IPS DF 4.7 (cell line): ENCODE data around the gene LRR1.
"Not testable (repeated sequence)": the region's sequence is repeated elsewhere in the genome, so short reads cannot be mapped to it uniquely, and the experiment has no call there.

Source experiments
- DNase-seq: peaks from one replicate; pipeline ENCODE4 v3.0.0-alpha.2; 2013; ENCODE audit warnings: low spot score; ENCODE audit errors: extremely low read depth

The LRR1 gene

DNA sequence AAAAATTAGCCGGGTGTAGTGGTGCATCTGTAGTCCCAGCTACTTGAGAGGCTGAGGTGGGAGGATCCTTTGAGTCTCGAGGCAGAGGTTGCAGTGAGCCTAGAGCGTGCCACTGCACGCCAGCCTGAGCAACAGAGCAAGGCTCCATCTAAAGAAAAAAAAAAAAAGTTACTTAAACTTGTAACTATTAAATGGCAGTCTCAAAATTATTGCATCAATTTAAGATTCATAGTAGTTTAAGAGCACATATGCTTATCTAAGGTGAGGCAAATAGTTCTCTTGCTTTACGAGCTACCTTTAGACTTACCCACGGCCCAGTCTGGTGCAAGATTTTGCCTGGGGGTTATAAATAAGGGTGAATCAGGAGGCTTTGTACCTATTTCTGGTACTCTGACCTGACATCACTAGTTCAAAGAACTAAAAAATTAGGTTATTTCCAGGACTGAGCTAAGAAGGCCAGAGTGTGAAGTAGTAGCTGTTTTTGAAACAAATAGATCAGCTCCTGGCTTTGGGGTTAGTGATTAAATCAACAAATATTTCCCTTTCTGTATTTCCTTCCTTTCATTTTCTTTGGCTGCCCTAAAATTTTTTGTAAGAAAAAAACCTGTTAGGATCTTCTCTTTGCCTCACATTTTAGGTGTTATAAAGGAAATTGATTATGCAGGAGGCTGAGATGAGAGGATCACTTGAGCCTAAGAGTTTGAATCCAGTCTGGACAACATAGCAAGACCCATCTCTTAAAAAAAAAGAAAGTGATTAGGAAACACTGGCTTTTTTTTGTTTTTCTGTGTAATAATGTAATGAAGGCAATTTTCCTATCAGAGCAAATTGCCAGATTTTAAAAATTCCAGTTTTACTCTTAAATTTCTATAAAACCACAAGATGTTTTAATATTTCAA is 25.4 kb downstream of the LRR1 start:
- DNase-seq, result no peak

DNA sequence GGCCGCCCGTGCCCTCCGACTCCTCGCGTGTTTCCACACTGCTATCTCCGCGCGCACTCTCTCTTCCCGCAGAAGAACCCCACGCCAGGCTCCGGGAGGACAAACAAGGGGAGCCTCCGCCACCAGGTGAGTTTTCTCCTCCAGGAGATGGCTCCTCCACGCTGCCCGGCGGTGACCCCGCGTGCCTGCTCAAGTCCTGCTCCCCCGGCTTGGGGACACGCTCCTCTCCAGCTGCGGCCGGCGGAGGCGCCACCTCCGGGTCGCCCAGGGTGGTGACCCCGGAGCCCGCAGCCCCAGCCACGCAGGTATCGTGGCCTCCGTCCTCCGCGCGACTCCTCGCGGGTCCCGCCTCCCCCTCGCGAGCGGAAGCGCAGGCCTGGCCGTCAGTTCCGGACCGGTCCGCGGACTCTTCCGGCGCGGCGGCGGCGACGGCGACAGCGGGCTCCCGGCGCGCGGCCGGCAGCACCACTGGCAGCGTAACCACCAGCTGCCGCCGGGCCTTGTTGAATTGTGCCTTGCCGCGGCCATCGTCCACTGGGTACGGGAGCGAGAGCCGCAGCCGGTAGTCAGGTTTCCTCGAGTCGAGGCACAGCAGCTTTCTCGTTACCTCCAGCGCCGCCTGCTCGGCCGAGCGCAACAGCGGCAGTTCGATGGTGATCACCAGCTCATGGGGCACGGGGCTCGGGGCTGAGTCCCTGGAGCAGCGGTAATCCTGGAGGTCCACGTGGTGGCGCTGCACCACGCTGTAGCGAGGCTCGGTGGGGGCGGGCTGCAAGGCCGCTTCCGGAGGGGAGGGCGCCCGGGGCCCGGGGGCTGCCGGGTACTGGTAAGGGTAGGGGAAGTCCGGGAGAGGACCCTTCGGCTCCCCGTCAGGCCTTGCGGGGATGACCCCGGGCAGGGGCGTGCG is 35.2 kb downstream of the LRR1 start:
- DNase-seq, result no peak

DNA sequence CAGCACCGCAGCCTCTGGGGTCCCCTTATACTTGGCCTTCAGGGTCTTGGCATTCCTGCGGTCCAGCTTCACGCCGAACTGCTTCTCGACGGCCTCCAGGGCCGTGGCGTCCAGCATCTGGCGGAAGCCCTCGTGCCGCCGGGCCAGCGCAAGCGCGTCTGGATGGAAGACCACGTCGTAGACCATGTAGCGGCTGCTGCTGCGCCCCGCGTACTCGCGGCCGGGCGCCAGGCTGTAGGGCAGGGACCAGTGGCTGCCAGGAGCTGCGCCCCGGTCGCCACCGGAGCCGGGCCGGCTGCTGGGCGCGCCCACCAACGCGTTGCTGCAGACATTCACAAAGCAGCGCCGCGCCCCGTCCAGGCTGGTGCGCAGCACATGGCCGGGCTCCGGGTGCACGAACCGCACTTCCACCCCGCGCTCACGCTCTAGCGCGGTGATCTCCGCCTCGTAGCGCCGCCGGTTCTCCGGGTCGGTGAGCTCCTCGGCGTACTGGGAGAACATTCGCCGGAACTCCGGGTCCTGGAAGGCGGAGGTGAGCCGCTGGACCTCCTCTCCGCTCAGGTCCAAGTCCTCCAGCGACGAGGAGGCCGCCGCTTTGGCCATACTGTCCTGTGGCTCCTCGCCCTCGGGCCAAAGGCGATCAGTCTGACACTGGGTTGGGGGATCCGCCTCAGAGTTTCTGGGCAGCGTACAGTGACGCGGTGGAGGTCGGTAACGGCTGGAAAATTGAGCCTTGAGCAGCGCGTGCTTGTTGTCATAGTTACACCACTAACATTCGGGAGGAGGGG is 36.0 kb downstream of the LRR1 start, which contains the start of gene DNAAF2:
TSS of gene DNAAF2 (minus strand) at position 698 of the 788 bp plus-strand sequence. CDS start at position 603, 95 bp downstream.
- no peak for DNase-seq

DNA sequence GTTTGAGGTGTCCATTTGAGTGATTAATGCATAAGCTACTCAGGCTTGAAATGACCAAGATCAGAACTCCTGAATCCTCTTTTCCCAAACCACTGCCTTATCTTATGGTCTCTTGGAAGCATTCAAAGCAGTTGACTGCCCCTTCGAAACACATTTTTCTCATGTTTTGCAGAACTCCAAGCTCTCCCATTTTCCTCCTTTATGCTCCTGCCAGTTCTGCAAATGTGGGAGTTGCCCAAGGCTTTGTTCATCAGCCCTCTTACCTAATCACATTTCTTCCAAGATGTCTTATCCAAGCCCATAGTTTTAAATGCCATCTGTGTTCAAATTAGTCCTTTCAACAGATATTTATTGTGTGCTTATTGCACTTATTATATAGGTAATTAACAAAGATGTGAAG is 38.1 kb downstream of the LRR1 start:
- DNase-seq, result no peak

DNA sequence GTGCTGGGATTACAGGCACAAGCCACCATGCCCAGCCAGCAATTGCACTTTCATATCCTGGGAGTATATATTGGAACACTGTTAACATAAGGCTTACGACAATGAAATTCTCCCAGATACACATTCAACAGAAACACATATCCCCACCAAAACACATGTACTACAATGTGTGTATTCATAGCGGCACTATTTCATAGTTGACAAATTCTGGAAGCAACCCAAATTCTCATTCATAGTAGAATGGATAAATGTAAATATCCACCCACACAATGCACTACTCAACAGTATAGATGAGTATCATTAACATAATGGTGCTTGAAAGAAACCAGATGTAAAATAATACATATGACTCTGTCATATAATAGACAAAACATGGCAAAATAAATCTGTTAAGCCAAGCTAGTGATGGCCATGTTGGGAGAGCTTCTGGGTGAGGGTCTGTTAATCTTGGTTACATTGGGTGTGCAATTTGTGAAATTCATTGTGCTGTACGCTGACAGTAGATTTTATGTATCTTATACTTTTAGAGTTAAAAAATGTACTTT is 38.9 kb downstream of the LRR1 start:
- DNase-seq, result no peak

DNA sequence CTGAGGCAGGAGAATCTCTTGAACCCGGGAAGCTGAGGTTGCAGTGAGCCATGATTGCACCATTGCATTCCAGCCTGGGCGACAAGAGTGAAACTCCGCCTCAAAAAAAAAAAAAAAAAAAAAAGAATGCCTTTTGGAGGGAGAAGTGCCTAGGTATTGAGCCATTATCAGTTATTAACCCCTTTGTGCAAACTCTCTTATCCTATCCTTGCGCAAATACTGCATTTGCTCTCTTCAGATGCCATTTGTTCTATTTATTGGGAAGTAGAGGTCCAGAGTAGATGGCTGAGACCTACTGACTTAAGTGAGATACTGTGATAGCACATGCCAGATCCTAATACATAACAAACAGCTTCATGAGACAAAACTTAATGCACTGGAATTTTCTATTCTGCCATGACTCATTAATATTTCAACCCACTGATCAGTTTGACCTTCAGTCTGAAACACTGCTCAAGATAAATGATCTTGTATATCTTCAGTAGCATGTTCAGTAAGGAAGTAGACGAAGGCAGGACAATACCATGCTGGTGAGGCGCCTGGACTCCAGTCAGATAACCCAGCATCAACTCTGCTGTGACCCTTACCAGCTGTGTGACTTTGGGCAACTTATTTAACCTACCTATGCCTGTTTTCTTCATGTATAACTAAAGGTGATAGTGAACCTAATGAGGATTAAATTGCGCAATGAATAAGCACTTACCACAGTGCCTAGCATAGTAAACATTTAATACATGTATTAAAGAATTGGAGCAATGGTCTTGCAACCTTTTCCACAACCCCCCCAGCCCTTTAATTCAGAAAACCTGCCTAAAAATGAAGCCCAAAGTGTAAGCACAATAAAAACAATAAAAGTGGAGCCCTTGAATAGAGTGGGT is 42.0 kb downstream of the LRR1 start:
- DNase-seq, result no peak

DNA sequence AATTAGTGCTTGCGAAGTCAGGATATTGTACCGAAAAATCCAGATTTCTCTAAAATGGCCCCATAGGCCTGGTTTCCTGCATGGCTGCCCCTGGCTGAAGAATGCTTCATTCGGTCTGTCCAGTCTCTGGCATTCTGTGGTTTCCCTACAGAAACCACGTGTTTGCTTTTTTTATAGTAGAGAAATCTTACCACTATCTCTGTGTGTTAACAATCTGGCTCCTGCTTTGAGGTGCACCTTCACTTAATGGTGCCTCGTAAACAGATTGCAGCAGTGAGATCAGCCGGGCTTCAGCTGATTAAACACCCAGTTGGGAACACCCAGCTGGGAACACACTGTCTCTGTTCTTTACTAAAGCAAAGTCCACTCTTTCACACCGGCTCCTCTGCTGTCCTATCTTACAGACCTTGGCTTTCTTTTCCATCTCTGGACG is 43.0 kb downstream of the LRR1 start:
- no peak for DNase-seq

DNA sequence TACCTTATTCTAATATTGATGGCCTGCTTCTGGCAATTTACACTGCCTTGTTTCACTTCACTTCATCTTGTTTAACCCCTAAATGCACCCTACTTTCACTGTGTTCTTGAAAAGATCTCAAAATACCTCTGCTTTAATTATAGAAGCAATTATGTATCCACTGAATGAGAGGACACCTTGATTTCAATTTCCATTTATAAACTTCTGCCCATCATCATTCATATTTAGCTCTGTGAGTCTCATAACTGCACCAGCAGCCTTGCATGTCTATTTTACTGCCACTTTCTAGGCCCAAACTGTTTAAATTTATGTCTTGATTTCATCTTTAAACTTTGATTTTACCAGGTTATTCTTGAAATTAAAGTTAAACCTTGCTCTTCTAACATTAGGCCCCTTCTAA is 43.4 kb downstream of the LRR1 start:
- DNase-seq, result no peak

DNA sequence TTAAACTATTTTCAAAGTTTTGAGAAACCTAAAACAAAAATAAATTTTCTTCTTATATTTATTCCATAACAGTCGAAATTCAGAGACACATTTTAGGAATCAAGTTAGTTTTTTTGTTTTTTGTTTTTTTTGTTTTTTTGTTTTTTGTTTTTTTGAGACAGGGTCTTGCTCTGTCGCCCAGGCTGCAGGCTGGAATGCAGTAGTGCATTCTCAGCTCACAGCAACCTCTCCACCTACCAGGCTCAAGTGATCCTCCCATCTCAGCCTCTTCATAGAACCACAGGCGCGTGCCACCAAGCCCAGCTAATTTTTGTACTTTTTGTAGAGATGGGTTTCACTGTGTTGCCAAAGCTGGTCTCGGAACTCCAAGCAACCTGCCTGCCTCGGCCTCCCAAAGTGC is 54.8 kb downstream of the LRR1 start:
- no peak for DNase-seq

DNA sequence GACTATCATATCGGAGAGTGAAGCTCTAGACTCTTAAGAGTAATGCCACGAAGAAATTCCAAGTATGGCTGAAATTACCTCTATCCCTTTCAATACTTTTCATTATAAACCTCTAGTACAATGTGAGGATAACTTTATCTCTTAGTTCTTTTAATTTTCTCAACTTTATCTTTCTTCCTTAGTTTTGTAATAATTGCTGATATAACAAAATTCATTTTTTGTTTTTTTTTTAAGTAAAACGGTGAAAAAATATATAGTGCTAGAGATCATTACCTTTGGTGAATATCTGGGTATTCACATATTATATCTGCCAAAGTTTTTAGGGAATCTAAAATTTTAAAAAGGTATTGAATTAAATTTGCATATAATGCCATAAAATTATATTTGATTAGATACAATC is 55.8 kb downstream of the LRR1 start:
- DNase-seq, result no peak

DNA sequence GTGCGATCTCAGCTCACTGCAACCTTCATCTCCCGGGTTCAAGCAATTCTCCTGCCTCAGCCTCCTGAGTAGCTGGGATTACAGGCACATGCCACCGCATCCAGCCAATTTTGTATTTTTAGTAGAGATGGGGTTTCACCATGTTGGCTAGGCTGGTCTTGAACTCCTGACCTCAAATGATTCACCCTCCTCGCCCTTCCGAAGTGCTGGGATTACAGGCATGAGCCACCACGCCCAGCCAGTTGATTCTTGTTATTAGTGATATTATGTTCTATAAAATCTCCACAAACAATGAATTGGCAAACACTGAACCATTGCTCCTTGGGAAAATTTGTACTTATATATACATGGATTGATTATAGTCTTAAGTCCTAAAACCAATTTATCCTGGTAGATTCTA is 58.8 kb downstream of the LRR1 start:
- DNase-seq, result not testable (repeated sequence)

DNA sequence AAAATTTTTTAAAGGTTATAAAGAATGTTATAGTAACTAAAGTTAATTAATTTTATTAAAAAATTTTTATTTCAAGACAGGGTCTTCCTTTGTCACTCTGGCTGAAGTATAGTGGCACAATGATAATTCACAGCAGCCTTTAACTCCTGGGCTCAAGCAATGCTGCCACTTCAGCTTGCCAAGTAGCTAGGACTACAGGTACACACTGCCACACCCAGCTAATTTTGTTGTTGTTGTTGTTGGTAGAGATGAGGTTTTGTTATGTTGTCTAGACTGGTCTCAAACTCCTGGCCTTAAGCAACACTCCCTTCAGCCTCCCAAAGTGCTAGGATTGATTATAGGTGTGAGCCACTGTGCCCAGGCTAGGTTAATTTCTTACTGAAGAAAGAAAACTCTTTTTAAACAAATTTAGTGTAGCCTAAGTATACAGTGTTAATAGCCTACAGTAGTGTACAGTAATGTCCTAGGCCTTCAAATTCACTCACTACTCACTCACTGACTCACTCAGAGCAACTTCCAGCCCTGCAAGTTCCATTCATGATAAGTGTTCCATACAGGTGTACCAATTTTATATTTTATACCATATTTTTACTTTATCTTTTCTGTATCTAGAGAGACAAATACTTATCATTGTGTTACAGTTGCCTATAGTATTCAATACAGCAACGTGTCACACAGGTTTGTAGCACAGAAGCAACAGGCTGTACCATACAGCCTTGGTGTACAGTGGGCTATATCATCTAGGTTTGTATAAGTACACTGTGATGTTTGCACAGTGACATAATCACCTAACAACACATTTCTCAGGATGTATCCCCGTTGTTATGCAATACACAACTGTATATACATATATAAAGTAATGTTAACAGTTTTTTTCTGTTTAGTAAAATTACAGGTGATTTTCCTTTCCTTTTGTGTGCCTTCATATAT is 61.1 kb downstream of the LRR1 start:
- no peak for DNase-seq
